Stimulated activated memory B cell treated with anti-CD40 and anti-IgM and Interleukin-4, amounts not matched to agents 10 μg/mL and 1 μg/mL and 100 μg/mL, for 72 hours (primary cell): ENCODE results near the gene SUFU.
"Not testable (repeated sequence)": the region's sequence is repeated elsewhere in the genome, so short reads cannot be mapped to it uniquely, and the experiment has no call there.

Experiments used
- ATAC-seq: fragments of 150-1000 bp; cut with Tn5 transposase; 2 replicates; pipeline ENCODE4 v1.10.0; 2021
- H3K27ac Mint-ChIP-seq: one replicate; pipeline ENCODE4 v1.8.0; 2022; ENCODE audit warnings: mild to moderate bottlenecking, mixed read lengths
- H3K27me3 Mint-ChIP-seq: one replicate; pipeline ENCODE4 v1.8.0; 2022; ENCODE audit warnings: mixed read lengths
- H3K36me3 Mint-ChIP-seq: one replicate; pipeline ENCODE4 v1.8.0; 2022; ENCODE audit warnings: mixed read lengths
- H3K4me1 Mint-ChIP-seq: one replicate; pipeline ENCODE4 v1.8.0; 2022; ENCODE audit warnings: mixed read lengths
- H3K4me3 Mint-ChIP-seq: one replicate; pipeline ENCODE4 v1.8.0; 2022; ENCODE audit warnings: mild to moderate bottlenecking, moderate library complexity, mixed read lengths
- H3K9me3 Mint-ChIP-seq: one replicate; pipeline ENCODE4 v1.8.0; 2022; ENCODE audit warnings: mixed read lengths

The SUFU gene

DNA sequence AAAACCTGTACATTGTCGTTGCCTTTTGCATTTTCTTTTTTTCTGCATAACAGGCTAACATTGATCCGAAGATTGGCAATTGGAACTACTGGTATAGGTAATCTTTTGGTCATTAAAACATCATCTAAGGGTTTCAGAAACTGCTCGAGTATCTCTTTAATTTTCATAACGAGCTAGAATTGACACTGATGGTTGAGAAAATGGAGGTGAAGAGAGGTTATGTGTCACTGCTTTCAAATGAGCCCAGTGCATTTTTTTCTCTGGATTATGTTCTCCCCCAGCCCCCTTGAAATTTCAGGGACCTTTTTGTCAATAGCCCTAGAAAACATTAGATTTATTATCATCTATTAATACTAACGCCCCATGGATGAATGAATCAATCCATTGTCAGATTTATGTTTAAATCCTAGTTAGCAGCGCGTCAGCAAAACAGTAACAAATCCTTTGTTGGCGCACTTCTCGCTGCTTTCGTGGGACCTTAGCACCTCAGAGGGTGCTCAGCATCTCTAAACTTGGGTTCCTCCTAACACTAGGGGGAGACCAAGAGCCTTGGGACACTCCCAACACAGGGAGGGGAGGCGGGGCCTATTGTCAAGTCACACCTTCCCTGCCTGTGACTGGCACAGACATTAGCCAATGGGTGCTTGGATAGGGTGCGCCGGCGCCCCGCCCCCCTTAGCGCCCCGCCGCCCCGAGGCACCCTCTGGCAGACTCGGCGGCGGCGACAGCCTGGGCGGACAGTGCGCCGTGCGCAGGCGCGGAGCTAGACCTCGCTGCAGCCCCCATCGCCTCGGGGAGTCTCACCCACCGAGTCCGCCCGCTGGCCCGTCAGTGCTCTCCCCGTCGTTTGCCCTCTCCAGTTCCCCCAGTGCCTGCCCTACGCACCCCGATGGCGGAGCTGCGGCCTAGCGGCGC is at the start of gene SUFU:
TSS of gene SUFU (plus strand) at position 709 of the 915 bp plus-strand sequence. CDS start at position 890, 181 bp downstream.
- Mint-ChIP-seq H3K4me3 (no peak within 1 kb of the TSS), H3K4me1 (peaks cover 38% of the 10 kb centered on the region), H3K27me3 (no peaks in the 10 kb centered on the region), H3K36me3 (no peaks in the 10 kb centered on the region), H3K27ac (no peak within 1 kb of the TSS), H3K9me3 (no peaks in the 10 kb centered on the region)
- peak; percentile 87 for ATAC-seq

DNA sequence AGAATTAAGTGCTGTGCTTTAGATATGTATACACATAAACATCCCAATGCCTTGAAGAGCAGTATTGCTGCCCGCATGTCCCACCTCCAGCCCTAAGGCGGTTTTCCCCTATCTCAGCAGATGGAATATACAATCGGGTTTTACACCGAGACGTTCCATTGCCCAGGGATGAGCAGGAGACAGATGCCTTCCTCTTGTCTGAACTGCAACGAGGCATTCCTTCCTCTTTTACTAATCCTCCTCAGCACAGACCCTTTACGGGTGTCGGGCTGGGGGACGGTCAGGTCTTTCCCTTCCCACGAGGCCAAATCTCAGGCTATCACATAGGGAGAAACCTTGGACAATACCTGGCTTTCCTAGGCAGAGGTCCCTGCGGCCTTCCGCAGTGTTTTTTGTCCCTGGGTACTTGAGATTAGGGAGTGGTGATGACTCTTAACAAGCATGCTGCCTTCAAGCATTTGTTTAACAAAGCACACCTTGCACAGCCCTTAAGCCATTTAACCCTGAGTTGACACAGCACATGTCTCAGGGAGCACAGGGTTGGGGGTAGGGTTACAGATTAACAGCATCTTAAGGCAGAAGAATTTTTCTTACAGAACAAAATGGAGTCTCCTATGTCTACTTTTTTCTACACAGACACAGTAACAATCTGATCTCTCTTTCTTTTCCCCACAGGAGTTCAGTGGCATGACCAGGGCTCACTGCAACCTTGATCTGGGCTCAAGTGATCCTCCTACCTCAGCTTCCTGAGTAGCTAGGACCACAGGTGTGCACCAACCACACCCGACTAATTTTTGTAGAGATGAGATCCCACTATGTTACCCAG is 48.9 kb upstream of the SUFU start:
- not testable (repeated sequence) for ATAC-seq, H3K4me3 Mint-ChIP-seq, H3K9me3 Mint-ChIP-seq, H3K27ac Mint-ChIP-seq, H3K27me3 Mint-ChIP-seq
- peaks cover 24% of the 10 kb centered on the region for H3K4me1 Mint-ChIP-seq
- peaks cover 13% of the 10 kb centered on the region for H3K36me3 Mint-ChIP-seq

- peaks cover 29% of the 10 kb centered on the region for H3K4me1 Mint-ChIP-seq
- no peak for ATAC-seq
- no peaks in the 10 kb centered on the region for H3K27me3 Mint-ChIP-seq
- no peaks in the 10 kb centered on the region for H3K9me3 Mint-ChIP-seq
- no peak overlapping the region for H3K27ac Mint-ChIP-seq
- H3K36me3 Mint-ChIP-seq: peaks cover 13% of the 10 kb centered on the region
- no peak overlapping the region for H3K4me3 Mint-ChIP-seq
Observed at GRCh38 chr10:102455893-102456471, 47.8 kb upstream of the SUFU start.

GRCh38 chr10:102457591-102458150 is 46.1 kb upstream of the SUFU start:
- H3K27me3 Mint-ChIP-seq: no peaks in the 10 kb centered on the region
- H3K4me3 Mint-ChIP-seq: no peak overlapping the region
- peaks cover 7% of the 10 kb centered on the region for H3K36me3 Mint-ChIP-seq
- peaks cover 29% of the 10 kb centered on the region for H3K4me1 Mint-ChIP-seq
- ATAC-seq: no peak
- no peaks in the 10 kb centered on the region for H3K9me3 Mint-ChIP-seq
- H3K27ac Mint-ChIP-seq: no peak overlapping the region

DNA sequence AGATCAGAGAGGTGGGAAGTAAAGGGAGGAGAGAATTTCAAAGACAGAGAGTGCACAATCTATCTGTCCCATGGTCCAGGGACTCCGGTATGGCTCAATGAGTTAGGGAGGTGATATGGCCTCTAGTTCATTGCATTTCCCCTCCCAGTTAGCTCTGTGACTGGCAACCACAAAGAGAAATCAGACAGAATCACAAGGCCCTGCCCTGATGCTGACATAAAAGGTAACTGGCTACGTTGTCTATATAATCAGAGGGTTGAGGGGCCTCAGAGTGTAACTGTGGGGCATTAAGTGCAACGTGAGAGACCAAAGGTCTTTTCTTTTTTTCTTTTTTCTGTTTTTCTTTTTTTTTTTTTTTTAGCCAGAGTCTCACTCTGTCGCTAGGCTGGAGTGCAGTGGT is 45.1 kb upstream of the SUFU start:
- Mint-ChIP-seq H3K4me3 (no peak overlapping the region), H3K4me1 (peaks cover 31% of the 10 kb centered on the region), H3K27me3 (no peaks in the 10 kb centered on the region), H3K9me3 (no peaks in the 10 kb centered on the region), H3K27ac (no peak overlapping the region), H3K36me3 (no peaks in the 10 kb centered on the region)
- no peak for ATAC-seq

DNA sequence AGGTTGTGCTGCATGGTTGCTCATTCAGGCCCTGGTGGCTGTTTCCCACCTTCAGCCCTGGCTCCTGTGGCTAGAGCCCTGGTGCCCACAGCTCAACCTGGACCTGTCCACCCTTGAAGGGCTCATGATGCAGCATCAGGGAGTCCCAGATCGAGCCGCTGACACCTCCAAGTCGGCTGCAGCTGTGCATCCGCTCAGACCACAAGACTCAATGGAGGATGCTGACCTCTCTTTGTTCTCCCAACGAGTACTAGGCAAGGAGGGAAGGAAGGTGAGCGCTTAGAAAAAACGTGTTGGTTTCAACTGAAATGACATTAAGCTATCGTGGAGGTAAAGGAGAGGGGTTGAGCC is 43.0 kb upstream of the SUFU start:
- Mint-ChIP-seq H3K9me3 (no peaks in the 10 kb centered on the region), H3K4me3 (peak overlapping the region; percentile 97), H3K36me3 (no peaks in the 10 kb centered on the region), H3K27ac (peak overlapping the region; percentile 92), H3K27me3 (no peaks in the 10 kb centered on the region), H3K4me1 (peaks cover 32% of the 10 kb centered on the region)
- peak; percentile 40 for ATAC-seq

DNA sequence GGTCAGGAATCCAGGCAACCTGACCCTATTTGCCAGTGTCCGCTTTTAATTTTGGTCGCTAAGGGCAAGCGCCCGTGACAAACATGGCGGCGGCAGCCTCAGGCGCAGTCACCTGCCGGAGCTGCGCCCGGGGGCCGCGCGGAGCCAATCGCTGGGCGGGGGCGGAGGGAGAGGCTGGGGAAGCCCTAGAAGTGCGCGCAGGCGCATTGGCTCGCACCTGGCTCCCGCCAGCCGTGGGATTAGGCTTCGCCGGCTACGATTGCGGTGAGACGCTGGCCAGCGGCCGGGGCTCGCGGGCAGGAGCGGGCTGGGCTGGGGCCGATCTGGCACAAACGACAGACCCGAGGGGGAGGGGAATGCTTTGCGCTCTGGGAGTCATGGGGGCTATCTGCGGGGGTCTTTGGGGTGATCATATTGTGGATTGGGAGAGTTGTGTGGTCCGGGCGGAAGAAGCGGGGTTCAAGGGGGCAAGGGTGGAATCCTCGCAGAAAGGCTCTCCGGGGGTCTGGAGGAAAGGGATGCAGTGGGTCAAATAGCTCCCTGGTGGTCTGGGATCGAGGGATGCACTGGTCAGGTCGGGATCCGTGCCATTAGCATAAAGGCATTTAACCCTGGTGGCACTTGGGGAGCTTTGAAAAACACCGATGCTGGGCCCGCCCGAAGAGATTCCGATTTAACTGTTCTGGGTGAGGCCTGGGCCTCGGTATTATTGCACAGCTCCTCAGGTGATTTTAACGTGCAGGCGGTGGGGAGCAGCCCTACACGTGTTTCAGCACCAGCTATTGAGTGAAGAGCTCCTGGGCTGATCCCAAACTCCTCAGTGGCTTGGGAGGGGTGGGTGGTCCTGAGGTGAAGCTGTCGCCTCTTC is 42.4 kb upstream of the SUFU start:
- ATAC-seq: peak; percentile 97
- H3K4me1 Mint-ChIP-seq: peaks cover 32% of the 10 kb centered on the region

GRCh38 chr10:102462512-102463054 is 41.2 kb upstream of the SUFU start:
- H3K36me3 Mint-ChIP-seq: no peaks in the 10 kb centered on the region
- no peaks in the 10 kb centered on the region for H3K27me3 Mint-ChIP-seq
- peaks cover 32% of the 10 kb centered on the region for H3K4me1 Mint-ChIP-seq
- H3K27ac Mint-ChIP-seq: no peak overlapping the region
- H3K4me3 Mint-ChIP-seq: peak overlapping the region; percentile 45
- H3K9me3 Mint-ChIP-seq: no peaks in the 10 kb centered on the region
- no peak for ATAC-seq

More for the DNA sequence above, 42.4 kb upstream of the SUFU start:
- Mint-ChIP-seq H3K36me3 (no peaks in the 10 kb centered on the region), H3K27me3 (no peaks in the 10 kb centered on the region), H3K9me3 (no peaks in the 10 kb centered on the region), H3K27ac (peak overlapping the region; percentile 92), H3K4me3 (peak overlapping the region; percentile 97)

DNA sequence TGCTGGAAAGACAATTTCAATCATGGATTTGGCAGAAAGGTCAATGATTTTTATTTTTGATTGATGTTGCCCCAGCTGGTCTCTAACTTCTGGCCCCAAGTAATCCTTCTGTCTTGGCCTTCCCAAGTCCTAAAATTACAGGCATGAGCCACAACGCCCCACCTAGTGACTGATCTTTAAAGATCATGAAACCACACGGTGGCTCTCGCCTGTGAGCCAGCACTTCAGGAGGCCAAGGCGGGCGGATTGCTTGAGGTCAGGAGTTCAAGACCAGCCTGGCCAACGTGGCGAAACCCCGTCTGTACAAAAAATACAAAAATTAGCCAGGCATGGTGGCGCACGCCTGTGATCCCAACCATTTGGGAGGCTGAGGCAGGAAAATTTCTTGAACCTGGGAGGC is 39.8 kb upstream of the SUFU start:
- no peaks in the 10 kb centered on the region for H3K9me3 Mint-ChIP-seq
- no peak for ATAC-seq
- H3K27ac Mint-ChIP-seq: no peak overlapping the region
- H3K4me1 Mint-ChIP-seq: peaks cover 32% of the 10 kb centered on the region
- no peaks in the 10 kb centered on the region for H3K27me3 Mint-ChIP-seq
- H3K36me3 Mint-ChIP-seq: no peaks in the 10 kb centered on the region
- H3K4me3 Mint-ChIP-seq: no peak overlapping the region

DNA sequence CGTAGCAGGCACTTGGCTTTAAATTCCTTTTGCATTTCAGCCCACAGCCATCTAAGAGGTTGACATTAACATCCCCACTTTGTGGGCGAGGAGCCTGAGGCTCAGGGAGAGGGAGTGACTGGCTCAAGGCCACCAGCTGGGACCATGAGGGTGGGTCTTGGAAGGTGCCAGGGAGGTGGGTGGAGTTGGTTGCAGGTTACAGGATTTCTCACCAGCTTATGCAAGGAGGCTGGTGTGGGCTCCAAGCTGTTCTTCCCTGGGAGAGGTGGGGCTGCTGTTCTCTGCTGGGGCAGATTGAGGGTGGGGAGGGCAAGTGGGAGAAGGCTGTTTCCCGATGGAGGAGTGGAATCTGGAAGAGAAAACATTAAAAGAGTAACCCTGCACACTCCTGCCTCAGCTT is 38.3 kb upstream of the SUFU start:
- Mint-ChIP-seq H3K4me1 (peaks cover 32% of the 10 kb centered on the region), H3K9me3 (no peaks in the 10 kb centered on the region), H3K27ac (no peak overlapping the region), H3K36me3 (no peaks in the 10 kb centered on the region), H3K4me3 (no peak overlapping the region), H3K27me3 (no peaks in the 10 kb centered on the region)
- ATAC-seq: no peak

DNA sequence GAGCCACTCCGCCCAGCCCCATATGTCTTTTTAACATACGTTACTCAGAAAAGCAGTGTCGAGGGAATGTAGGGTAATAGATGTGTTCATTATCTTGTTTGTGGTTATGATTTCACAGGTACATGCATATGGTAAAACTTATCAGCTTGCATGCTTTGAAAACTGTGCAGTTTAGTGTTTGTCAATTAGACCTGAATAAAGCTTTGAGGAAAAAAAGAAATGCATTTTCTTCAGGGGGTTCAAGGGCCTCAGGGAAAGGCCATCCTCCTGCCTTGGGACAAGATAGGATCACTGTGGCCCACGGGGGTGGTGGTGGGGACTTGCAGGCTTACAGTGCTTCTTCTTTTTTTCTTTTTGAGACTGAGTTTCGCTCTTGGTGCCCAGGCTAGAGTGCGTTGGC is 36.5 kb upstream of the SUFU start:
- Mint-ChIP-seq H3K4me3 (no peak overlapping the region), H3K27me3 (no peaks in the 10 kb centered on the region), H3K27ac (no peak overlapping the region), H3K36me3 (no peaks in the 10 kb centered on the region), H3K9me3 (no peaks in the 10 kb centered on the region), H3K4me1 (peaks cover 14% of the 10 kb centered on the region)
- no peak for ATAC-seq

DNA sequence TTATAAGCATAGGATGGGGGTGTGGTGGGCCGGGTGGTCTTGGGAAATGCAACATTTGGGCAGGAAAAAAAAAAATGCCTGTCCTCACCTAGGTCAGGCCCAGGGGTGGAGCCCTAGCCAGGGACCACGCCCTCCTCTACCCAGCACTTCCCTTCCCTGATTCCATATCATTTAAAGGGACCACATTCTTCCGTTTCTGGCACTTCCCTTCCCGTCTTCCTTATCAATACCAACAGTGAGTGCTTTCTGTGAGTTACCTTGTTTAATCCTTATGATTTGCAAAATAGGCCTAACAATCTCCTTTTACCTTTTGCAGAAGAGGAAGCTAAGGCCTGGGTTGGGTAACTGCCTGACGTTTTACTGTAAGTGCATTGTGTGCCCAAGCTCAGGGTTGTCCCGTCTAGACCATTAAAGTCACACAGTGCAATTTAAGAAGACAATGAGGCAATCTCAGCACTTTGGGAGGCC is 35.8 kb upstream of the SUFU start:
- Mint-ChIP-seq H3K4me3 (no peak overlapping the region), H3K36me3 (no peaks in the 10 kb centered on the region), H3K4me1 (peaks cover 7% of the 10 kb centered on the region), H3K27me3 (no peaks in the 10 kb centered on the region), H3K27ac (no peak overlapping the region), H3K9me3 (no peaks in the 10 kb centered on the region)
- ATAC-seq: no peak

DNA sequence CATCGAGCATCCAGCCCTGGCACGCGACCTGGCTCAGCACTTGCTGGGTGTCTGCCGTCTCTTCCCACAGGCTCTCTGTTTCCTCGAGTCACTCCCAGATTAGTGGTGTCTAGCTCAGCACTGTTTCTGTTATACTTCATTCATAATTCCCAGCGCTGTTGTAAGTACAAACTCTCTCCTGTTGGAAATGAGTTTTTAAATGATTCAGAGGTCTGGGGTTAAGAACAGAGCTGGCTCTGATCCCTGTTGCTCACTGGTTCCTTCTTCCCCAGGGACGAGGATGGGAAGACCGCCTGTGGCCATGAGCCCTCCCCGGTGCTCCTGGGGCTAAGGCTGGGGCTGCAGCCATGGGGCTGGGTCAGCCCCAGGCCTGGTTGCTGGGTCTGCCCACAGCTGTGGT is 35.1 kb upstream of the SUFU start:
- ATAC-seq: no peak
- no peaks in the 10 kb centered on the region for H3K9me3 Mint-ChIP-seq
- H3K4me3 Mint-ChIP-seq: no peak overlapping the region
- no peaks in the 10 kb centered on the region for H3K36me3 Mint-ChIP-seq
- no peaks in the 10 kb centered on the region for H3K27me3 Mint-ChIP-seq
- no peak overlapping the region for H3K27ac Mint-ChIP-seq
- peaks cover under 1% of the 10 kb centered on the region for H3K4me1 Mint-ChIP-seq
